22Rv1 (cell line): ENCODE measurements around the gene HYDIN.
A peak's percentile ranks its signal among the peaks of the same experiment; 100 is the strongest.

Experiments
- H3K27ac ChIP-seq: fragments of 450-650 bp; 2 replicates; pipeline ENCODE4 v1.5.1; 2017
- CTCF ChIP-seq: fragments of 450-650 bp; IDR thresholded peaks from 2 replicates; pipeline ENCODE4 v1.5.1; 2017; ENCODE audit warnings: mild to moderate bottlenecking
- ZFX ChIP-seq: fragments of 450-650 bp; IDR thresholded peaks from 2 replicates; pipeline ENCODE4 v1.6.1; 2017; ENCODE audit warnings: antibody characterized with exemption, borderline replicate concordance

HYDIN gene

GRCh38 chr16:70770626-70771552, 459.6 kb downstream of the HYDIN start:
- no peak overlapping the region for H3K27ac ChIP-seq

GRCh38 chr16:70770291-70770625, 460.3 kb downstream of the HYDIN start:
- TF ChIP-seq ZFX, result no peak
- TF ChIP-seq CTCF, result no peak
- no peak overlapping the region for H3K27ac ChIP-seq

More at GRCh38 chr16:70770626-70771552, 459.6 kb downstream of the HYDIN start:
- TF ChIP-seq CTCF (peak; percentile 96), ZFX (no peak)

GRCh38 chr16:70769761-70770160, 460.8 kb downstream of the HYDIN start:
- TF ChIP-seq CTCF (no peak), ZFX (no peak)
- H3K27ac ChIP-seq, result no peak overlapping the region

- TF ChIP-seq CTCF (no peak), ZFX (no peak)
- H3K27ac ChIP-seq, result no peak overlapping the region
Measured at GRCh38 chr16:70769131-70769530, 461.4 kb downstream of the HYDIN start.

- no peak overlapping the region for H3K27ac ChIP-seq
- TF ChIP-seq ZFX, result no peak
- TF ChIP-seq CTCF, result no peak
Measured at GRCh38 chr16:70768203-70768580, 462.3 kb downstream of the HYDIN start.

- H3K27ac ChIP-seq, result no peak overlapping the region
- no peak for TF ChIP-seq CTCF
- no peak for TF ChIP-seq ZFX
Measured at GRCh38 chr16:70767377-70768202, 462.9 kb downstream of the HYDIN start.

GRCh38 chr16:70766658-70767057, 463.9 kb downstream of the HYDIN start:
- H3K27ac ChIP-seq, result no peak overlapping the region
- no peak for TF ChIP-seq ZFX
- no peak for TF ChIP-seq CTCF
